Measurements from ENCODE around the gene GRM2.

DNA sequence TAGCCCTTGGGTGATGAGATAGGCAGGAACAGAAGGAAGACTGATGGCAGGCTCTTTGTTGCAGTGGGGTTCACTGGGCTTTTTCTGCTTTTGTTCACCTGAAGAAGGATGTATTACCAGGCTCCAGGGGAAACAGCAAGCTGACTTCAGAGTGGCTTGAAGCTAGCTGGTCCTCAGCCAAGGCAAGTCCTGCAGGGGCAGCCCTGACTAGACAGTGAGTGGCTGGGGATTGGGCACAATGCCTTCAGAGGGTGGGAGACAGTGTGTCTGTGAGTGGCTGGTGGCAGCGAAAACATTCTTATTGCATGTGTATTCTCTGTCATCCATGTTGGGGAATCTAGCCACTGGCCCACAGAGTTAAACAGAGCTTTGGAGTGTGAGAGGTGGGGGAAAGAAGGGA lies 38.1 kb upstream of the GRM2 start:
- TF ChIP-seq EP300 (IDR thresholded peaks at IDR 0.05) = no peak
- no peak for TF ChIP-seq POLR2A (IDR thresholded peaks at IDR 0.05)

Data from tibial nerve (tissue), 3 donors.